HCT116 (cell line): ENCODE results near the gene MAPKBP1. TPM values are rescaled to one million over a fixed set of nuclear protein-coding genes. Genes with fewer than 3 reads are reported as not detected.

Experiments used
- ATAC-seq: fragments of 200-7000 bp; cut with Tn5 transposase; 2 replicates; pipeline ENCODE4 v1.9.1; 2020; ENCODE audit warnings: mild to moderate bottlenecking, moderate library complexity
- BruUV-seq: library from RNA; stranded (reverse); fragments of 400-500 nt; replicated peaks from 2 replicates; lab custom pipeline; 2021; lab: Mats Ljungman, UMichigan
- CTCF ChIA-PET: fragments of 300-600 bp; sonication (Branson Sonifier 250); formaldehyde crosslinking; loops from one replicate; lab custom pipeline; 2021; ENCODE audit warnings: antibody characterized with exemption; lab: Charles Lee
- POLR2A ChIA-PET: fragments of 300-600, 350-600 bp; sonication (Branson Sonifier 250); formaldehyde crosslinking; loops from one replicate; lab custom pipeline; 2021; ENCODE audit warnings: antibody characterized with exemption; lab: Charles Lee
- RAD21 ChIA-PET, 2 experiments: fragments of 300-600 bp; sonication (Branson Sonifier 250); formaldehyde crosslinking; loops; one replicate each; lab custom pipeline; 2023; ENCODE audit warnings: low total read pairs in 2 of 2; ENCODE audit not compliant: uncharacterized antibody in 2 of 2, unreplicated experiment in 2 of 2, low non-redundant PET in 1 of 2; lab: Charles Lee
- DNase-seq: peaks from one replicate; pipeline ENCODE4 v3.0.0-alpha.2; 2010; ENCODE audit warnings: low read depth, low spot score
- H2AFZ ChIP-seq: fragments of 200-600 bp; shearing (Covaris generic), sonication (generic); 2 replicates; pipeline ENCODE4 v1.6.1; 2017; ENCODE audit warnings: low read depth, mixed run types, mixed read lengths, antibody characterized with exemption, low read length; ENCODE audit not compliant: poor library complexity, severe bottlenecking
- H3K27ac ChIP-seq: 2 replicates; pipeline ENCODE4 v1.5.1; 2012; ENCODE audit warnings: low read depth, low read length
- H3K27me3 ChIP-seq: fragments of 200-600 bp; sonication (generic); 2 replicates; pipeline ENCODE4 v1.6.1; 2016; ENCODE audit warnings: mixed run types, low read length, mixed read lengths; ENCODE audit not compliant: insufficient read depth
- H3K36me3 ChIP-seq, 2 experiments: fragments of 200-500 bp in 1 of 2; fragments of 200-600 bp in 1 of 2; sonication (Bioruptor generic) in 1 of 2; sonication (generic) in 1 of 2; 2 replicates each; pipeline versions ENCODE4 v1.5.1 to v1.6.1; 2014 to 2016; ENCODE audit warnings: low read length in 2 of 2, inconsistent platforms in 1 of 2, mixed read lengths in 1 of 2, mixed run types in 1 of 2; ENCODE audit not compliant: insufficient read depth in 2 of 2, control insufficient read depth in 1 of 2
- H3K4me1 ChIP-seq, 2 experiments: fragments of 200-600 bp in 1 of 2; sonication (generic) in 1 of 2; 2 replicates each; pipeline versions ENCODE4 v1.5.1 to v1.6.1; 2012 to 2017; ENCODE audit warnings: low read length in 2 of 2, inconsistent platforms in 1 of 2, mild to moderate bottlenecking in 1 of 2, mixed read lengths in 1 of 2, mixed run types in 1 of 2, moderate library complexity in 1 of 2; ENCODE audit not compliant: insufficient read depth in 2 of 2, control insufficient read depth in 1 of 2
- H3K4me2 ChIP-seq: fragments of 200-600 bp; sonication (generic); 2 replicates; pipeline ENCODE4 v1.6.1; 2017; ENCODE audit warnings: mixed run types, low read length, mixed read lengths
- H3K4me3 ChIP-seq, 2 experiments: fragments of 200-600 bp in 1 of 2; sonication (generic) in 1 of 2; replicated peaks in 1 of 2; 2 replicates each; pipeline ENCODE4 v1.5.1; 2011 to 2016; ENCODE audit warnings: low read length in 2 of 2, control low read depth in 1 of 2, low read depth in 1 of 2, mild to moderate bottlenecking in 1 of 2, mixed read lengths in 1 of 2, mixed run types in 1 of 2
- H3K79me2 ChIP-seq: fragments of 200-600 bp; sonication (generic); 2 replicates; pipeline ENCODE4 v1.6.1; 2017; ENCODE audit warnings: mild to moderate bottlenecking, mixed run types, low read length, moderate library complexity, mixed read lengths; ENCODE audit not compliant: insufficient read depth
- H3K9ac ChIP-seq: fragments of 200-600 bp; sonication (generic); 2 replicates; pipeline ENCODE4 v1.6.1; 2016; ENCODE audit warnings: low read length, mixed read lengths
- H3K9me2 ChIP-seq: fragments of 200-600 bp; sonication (generic), shearing (Covaris generic); 2 replicates; pipeline ENCODE4 v1.6.1; 2017; ENCODE audit warnings: mixed run types, mild to moderate bottlenecking, moderate library complexity; ENCODE audit not compliant: insufficient read depth
- H3K9me3 ChIP-seq, 2 experiments: fragments of 200-500 bp in 1 of 2; fragments of 200-600 bp in 1 of 2; sonication (Bioruptor generic) in 1 of 2; sonication (generic) in 1 of 2; 2 replicates each; pipeline ENCODE4 v1.6.1; 2014 to 2017; ENCODE audit warnings: low read length in 2 of 2, mixed read lengths in 2 of 2, inconsistent platforms in 1 of 2, low read depth in 1 of 2, mild to moderate bottlenecking in 1 of 2, mixed run types in 1 of 2, moderate library complexity in 1 of 2; ENCODE audit not compliant: control insufficient read depth in 1 of 2, insufficient read depth in 1 of 2
- H4K20me1 ChIP-seq: fragments of 200-600 bp; sonication (generic), shearing (Covaris generic); 2 replicates; pipeline ENCODE4 v1.6.1; 2017; ENCODE audit warnings: mixed run types, mild to moderate bottlenecking, moderate library complexity; ENCODE audit not compliant: insufficient read depth
- CTCF ChIP-seq, 3 experiments: fragments of 200-600 bp in 1 of 3; sonication (generic) in 1 of 3; IDR thresholded peaks in 2 of 3; conservative IDR thresholded peaks in 1 of 3; 2 replicates each; pipeline ENCODE4 v1.5.1; 2012 to 2017; ENCODE audit warnings: low read depth in 2 of 3, low read length in 2 of 3, antibody characterized with exemption in 1 of 3, borderline replicate concordance in 1 of 3, control low read depth in 1 of 3, mild to moderate bottlenecking in 1 of 3, mixed read lengths in 1 of 3, mixed run types in 1 of 3, moderate library complexity in 1 of 3; ENCODE audit not compliant: insufficient read depth in 1 of 3
- ELF1 ChIP-seq: IDR thresholded peaks from 2 replicates; pipeline ENCODE4 v1.6.1; 2012; ENCODE audit warnings: low read depth, borderline replicate concordance
- MAX ChIP-seq: IDR thresholded peaks from 2 replicates; pipeline ENCODE4 v1.6.1; 2012
- POLR2AphosphoS5 ChIP-seq: IDR thresholded peaks from 2 replicates; pipeline ENCODE4 v1.6.1; 2011; ENCODE audit warnings: mild to moderate bottlenecking, low read depth, low read length, moderate library complexity
- REST ChIP-seq: IDR thresholded peaks from 2 replicates; pipeline ENCODE4 v1.6.1; 2012; ENCODE audit warnings: low read depth
- YY1 ChIP-seq: IDR thresholded peaks from 2 replicates; pipeline ENCODE4 v1.6.1; 2011; ENCODE audit warnings: low read length, low read depth, moderate library complexity, mild to moderate bottlenecking; ENCODE audit not compliant: insufficient replicate concordance; ENCODE audit errors: extremely low read depth
- ZNF274 ChIP-seq: fragments of 200-500 bp; sonication (Bioruptor generic); IDR thresholded peaks from 2 replicates; pipeline ENCODE4 v1.6.1; 2014; ENCODE audit warnings: mild to moderate bottlenecking, low read depth, low read length, inconsistent platforms
- intact Hi-C: fragments of 100-400 bp; cut with micrococcal nuclease; formaldehyde crosslinking; loops from 2 replicates; pipeline ENCODE4 v1.10.0; 2022
- total RNA-seq: library from RNA; stranded (reverse); gene quantifications from one replicate; pipeline ENCODE4 v1.2.1, GENCODE V29; 2021; ENCODE audit not compliant: unreplicated experiment

The MAPKBP1 gene
- total RNA-seq, 1 experiment from 2014 or later = 21.3 TPM

- H3K4me1 ChIP-seq = no peaks in the 10 kb centered on the region
- no TSS peak for BruUV-seq
- intact Hi-C loops = no loop called here
- no peaks in the 10 kb centered on the region for H3K9me3 ChIP-seq
- no peaks in the 10 kb centered on the region for H3K79me2 ChIP-seq
- no peak overlapping the region for H3K9ac ChIP-seq
- no peaks in the 10 kb centered on the region for H3K9me2 ChIP-seq
- no peak overlapping the region for H2AFZ ChIP-seq
- no peak overlapping the region for H3K4me2 ChIP-seq
- ChIA-PET CTCF (no interaction called here), RAD21 (no interaction called here), POLR2A (no interaction called here)
- no peak for TF ChIP-seq ZNF274
- TF ChIP-seq MAX = no peak
- no peak for TF ChIP-seq CTCF (IDR thresholded peaks at IDR 0.05 in 2 of 3, conservative IDR thresholded peaks at IDR 0.05 in 1 of 3; ENCODE audit: borderline replicate concordance in 1 of 3, insufficient read depth in 1 of 3, low read depth in 2 of 3, low read length in 2 of 3)
- no peak for TF ChIP-seq POLR2AphosphoS5
- no peak for TF ChIP-seq REST
- TF ChIP-seq ELF1 = no peak
- TF ChIP-seq YY1 = no peak
- no peaks in the 10 kb centered on the region for H4K20me1 ChIP-seq
- no peak for DNase-seq
- ATAC-seq = no peak
- H3K4me3 ChIP-seq = no peak overlapping the region
- no peak overlapping the region for H3K27ac ChIP-seq
- H3K27me3 ChIP-seq = no peaks in the 10 kb centered on the region
- H3K36me3 ChIP-seq = peaks cover 0 to 3% of the 10 kb centered on the region in 2 experiments; a peak in 1 of 4 replicates
Measured at GRCh38 chr15:41847206-41847605, 72.9 kb downstream of the MAPKBP1 start.
